ENCODE measurements around the gene NTM. TPM values are rescaled to one million over a fixed set of nuclear protein-coding genes. Genes with fewer than 3 reads are reported as not detected.

Gene NTM
- total RNA-seq, 1 donor from 2014 or later: 11.2 TPM

DNA sequence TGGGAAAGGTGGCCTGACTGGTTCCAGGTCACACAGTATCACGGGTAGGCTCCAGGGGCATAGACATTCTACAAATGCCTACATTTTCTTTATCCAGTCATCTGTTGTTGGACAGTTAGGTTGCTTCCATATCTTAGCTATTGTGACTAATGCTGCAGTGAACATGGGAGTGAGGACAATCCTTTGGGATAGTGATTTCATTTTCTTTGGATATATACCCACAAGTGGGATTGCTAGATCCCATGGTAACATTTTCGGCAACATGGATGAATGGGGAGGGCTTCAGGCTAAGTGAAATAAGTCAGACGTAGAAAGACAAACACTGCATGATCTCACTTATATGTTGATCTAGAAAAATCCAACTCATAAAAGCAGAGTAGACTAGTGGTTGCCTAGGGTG is 744.3 kb downstream of the NTM start:
- no peak for DNase-seq (ENCODE audit: low spot score)

DNA sequence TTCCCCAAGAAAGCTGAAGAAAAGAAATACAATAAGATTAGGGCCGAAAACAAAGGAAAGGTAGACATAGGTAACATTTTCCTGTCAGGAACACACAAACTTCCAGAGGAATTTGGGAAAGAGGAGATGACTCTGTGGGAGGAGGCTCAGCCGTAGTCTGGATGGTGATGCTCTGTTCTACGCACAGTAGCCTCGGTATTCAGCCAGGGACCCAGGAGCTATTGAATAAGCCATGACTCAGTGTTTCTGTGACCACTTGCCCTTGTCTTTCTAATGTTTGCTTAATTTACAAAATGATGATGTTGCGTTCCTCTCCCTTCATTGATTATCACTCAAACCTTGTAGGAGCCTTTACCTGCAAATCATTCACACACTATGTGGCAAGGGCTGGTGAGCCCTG is 745.0 kb downstream of the NTM start:
- no peak for DNase-seq (ENCODE audit: low spot score)

DNA sequence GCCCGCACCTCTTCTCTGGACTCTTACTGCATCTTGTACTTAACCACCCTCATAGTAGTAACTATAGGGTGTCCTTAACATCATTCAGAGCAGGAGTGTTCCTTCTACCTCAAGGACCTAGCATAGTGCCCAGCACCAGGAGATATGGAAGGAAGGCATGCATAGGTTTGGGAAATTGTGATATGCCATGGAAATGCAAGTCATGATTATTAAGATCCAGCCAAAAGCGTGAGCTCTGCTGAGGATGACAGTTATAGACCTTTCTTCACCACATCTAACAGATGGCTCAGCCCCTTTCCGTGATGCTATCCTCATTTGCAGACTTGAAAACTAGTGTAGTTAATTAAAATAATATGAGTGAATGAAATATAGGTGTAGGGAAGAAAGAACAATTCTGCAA is 746.1 kb downstream of the NTM start:
- no peak for DNase-seq (ENCODE audit: low spot score)

DNA sequence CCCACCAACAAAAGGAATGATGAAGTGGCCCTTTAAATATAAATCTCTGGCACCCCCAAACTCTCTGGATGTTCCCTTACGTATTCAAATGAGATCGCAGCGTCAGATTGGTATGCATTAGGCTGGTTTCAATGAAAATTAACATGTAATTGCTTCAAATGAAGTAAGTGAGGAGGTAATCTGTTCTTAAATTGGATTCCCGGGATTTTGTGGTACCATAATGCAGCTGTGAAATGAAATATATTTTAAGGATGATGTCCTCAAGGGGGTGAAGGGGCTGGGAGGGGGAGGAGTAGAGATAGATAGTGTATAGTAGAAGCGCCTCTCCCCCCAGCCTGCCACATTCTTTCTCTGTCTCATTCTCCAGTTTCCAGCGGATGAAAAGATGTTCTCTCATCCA is 748.2 kb downstream of the NTM start:
- DNase-seq (ENCODE audit: low spot score): no peak

DNA sequence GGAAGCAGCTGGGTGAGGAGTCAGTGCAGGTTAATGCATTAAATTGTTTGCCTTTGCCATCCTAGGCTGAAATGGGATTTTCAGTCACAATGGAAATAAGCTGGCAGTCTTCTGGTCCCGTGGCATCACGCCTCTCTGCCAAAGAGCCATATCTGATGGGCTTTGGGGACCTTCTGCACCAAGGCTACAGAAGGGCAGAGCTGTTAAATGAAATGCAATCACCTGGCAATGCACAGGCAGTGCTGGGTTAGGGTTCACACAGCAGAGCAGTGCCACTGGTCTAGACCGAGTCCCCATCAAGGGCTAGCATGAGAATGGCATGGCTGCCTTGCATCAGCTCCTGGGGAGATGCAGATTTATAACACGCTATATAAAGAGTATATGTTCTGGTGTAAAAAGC is 749.2 kb downstream of the NTM start:
- no peak for DNase-seq (ENCODE audit: low spot score)

DNA sequence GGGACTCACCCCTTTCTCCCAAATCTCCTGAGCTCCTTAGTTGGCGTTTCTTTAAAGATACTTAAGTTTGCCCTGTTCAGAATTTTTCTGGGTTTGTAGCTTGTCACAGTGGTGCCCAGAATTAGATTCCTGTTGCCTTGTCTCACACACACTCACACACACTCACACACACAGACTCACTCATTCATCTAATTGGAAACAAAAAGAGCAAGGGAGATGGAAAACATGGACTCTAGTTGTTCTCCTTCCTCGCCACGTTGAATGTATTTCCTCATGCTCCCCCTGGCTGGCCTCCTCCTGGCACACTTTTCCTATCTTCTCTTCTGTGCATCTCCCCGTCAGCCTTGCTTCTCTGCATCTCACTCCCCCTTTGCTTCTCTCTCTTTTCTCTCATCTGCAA is 752.3 kb downstream of the NTM start:
- DNase-seq (ENCODE audit: low spot score): no peak

DNA sequence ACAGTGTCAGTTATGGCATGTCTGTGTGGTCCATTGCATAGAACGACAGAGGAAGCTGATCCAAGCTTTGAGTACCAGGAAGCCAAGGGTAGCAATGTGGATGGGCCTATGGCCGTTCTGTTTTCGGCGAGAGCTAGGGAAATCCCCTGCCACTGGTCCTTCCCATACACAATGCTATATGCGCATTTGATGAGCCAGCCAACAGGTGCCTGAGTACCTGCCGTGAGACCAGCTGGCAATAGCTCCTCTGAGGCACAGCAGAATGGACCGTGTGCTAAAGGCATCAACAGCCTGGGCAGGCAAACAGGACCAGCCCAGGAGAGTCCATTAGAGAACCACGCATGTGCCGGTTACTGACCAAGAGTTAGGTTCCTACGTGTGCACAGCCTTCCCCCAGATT is 753.0 kb downstream of the NTM start:
- no peak for DNase-seq (ENCODE audit: low spot score)

DNA sequence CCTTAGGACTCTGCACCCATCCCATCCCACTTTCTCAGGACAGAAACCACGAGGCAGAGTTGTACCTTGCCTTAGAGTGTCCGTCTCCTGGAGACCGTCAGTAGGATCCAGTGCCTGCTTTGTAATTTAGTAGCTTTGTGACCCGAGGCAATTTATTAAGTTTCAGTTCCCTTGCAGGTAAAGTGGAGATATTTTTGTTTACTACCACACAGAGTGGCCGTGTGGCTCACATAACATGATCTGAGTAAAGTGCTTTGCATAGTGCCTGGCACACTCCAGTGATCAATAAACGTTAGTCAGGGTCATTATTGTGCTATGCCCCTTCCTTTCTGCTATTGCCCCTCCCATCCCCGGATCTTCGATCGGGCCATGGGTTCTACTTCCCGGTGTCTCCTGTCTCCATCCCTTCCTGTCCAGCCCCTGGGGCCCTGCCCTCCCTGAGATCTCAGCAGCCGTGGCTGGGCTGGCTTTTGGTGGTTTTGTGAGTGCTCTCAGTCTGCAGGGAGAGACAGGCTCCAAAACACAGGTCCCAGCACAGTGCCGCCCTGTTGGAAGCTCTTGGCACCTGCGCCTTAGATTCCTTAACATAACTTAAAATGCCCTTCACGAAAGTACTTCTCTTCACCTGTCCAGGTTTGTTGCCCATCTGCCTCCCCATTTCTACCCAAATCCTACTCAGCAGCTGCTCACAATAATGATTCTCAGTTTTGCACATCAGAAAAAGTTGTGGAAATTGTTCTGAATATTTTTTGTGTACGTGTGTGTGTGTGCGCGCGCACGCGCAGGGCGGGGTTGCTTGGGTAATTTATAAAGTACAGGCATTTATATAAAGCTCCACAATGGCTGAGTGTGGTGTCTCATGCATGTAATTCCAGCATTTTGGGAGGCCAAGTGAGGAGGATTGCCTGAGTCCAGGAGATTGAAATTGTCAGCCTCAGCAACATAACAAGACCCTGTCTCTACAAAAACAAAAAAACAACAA is 753.7 kb downstream of the NTM start:
- peak; percentile 75 for DNase-seq (ENCODE audit: low spot score)

DNA sequence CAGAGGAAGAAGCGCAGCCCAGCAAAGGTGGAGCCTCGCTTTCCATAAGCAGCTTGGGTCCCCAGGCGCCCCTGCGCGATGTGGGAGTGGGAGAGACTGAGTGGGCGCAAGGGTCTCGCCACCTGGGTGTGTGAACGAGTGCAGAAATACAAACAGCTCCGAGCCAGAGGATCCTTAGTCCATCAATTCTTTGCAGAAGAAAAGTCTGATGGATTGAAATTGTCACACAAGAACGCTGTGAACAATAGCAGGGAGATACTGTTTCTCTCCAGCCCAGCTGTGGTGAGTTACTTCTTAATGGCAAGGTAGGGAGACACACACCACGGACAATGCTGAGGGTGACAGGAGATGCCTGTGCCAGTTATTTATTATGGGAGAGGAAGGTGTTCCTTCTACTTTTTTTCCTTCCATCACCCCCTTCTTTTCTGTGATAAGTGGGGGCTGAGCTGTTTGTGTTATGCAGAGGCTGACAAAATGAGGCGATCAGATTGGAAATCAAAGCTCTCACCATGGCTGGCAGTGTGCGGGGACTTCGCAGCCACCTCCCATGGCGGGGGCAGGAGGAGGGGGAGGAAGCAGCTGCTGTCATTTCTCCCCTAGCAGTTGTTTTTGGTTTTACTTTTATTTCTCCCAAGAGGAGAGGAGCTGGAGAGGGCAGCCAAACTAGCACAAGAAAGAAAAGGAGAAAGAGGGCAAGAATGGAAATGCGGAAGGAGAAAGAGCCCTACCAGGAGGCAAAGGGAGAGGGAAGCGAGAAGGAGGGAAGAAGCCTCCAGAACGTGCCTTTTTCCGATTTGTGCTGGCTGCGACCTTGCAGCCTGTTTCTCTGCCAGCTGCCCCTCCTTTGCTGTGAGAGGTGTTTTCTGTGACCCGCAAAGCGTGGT is 755.8 kb downstream of the NTM start:
- DNase-seq (ENCODE audit: low spot score): no peak

DNA sequence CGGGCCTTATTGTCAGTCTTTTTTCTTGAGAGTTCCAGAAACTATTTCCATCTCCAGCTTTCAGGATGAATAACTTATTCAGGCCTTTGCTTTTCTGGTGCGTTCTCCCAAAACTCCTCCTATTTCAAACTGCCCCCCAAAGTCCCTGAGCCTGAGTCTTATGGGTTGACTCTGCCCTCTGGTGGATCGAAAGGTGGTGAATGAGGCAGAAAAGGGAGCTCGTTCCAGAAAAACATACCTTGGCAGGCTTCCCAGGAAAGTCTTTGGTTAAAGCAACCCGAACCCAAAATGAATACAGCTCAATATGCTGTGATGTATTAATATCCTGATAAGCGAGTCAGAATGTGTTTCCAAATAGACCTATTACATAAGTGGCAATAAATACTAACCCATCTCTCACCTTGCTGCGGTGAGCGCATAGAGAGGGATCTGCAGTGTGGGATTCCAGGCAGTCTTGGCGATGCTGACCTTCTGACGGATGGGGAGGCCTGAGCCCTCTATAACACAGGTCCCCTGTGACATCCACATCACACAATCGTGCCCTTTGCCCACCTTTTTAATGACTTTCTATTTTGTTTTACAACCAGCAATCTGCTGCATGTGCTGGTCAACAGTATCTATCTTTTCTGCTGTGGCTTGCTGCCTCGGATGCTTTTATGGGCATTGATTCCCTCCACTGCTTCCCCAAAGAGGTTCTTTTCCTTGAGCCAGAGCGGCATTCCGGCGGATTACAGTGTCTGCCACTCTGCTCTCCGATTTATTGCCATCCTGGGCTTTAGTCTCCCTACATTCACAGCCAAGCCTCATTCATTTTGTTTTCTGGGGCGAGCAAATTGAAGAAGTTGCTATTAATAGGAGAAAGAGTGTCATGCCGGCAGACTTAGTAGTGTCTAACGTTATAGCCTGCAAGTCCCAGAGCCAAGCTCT is 756.8 kb downstream of the NTM start:
- peak; percentile 86 for DNase-seq (ENCODE audit: low spot score)

DNA sequence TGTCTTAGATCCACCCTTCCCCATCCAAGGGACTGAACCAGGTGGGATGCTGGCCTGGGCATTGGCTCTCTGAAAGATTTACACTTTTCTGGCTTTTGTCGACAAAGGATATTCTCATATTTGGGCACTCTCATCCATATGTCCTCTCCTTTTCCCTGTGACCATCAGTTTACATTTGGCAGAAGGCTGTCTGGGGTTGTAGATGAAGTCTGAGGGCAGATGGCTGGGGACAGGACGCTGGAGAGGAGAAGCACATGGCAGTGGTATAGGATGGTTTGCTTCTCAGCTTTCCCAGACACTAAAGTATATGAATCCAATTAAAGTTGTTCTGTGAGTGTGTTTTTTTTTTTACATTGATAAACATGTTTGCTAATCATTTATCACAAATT is 757.5 kb downstream of the NTM start:
- no peak for DNase-seq (ENCODE audit: low spot score)

DNA sequence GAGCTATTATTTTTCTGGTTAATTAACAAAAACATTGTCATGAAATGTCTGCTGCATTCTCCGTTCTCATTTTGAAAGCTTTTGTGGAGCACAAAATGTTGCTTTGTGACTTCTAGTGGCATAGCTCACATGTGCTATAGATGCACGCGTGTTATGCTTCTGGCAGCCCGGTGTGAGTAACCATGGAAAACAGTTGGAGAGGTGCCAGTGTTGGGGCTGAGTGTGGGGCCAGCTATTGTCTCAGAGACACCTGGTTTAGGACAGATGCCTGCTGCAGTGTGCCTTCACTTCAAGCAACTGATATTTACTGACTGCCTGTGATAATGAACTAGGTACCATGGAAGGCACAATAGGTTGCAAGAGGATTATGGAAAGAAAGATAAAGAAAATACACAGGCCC is 760.6 kb downstream of the NTM start:
- DNase-seq (ENCODE audit: low spot score): no peak

DNA sequence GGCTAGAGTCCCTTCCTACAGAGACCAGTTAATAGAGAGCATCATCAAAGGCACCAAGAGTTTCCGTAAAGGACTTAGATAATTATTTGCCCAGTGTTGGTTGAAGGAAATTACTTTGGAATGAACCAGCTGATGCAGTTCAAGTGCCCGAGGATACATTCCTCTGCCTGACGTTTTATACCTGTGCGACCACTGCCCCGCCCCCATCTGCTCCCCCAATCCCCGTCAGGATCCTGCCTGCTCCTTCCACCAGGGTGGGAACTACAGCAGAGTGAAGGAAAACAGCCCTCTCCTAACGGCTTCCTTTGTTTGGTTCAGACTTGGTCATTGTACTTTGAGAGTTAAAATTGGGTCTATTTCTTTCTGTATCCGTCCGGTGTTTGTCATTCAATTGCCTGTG is 761.5 kb downstream of the NTM start:
- no peak for DNase-seq (ENCODE audit: low spot score)

DNA sequence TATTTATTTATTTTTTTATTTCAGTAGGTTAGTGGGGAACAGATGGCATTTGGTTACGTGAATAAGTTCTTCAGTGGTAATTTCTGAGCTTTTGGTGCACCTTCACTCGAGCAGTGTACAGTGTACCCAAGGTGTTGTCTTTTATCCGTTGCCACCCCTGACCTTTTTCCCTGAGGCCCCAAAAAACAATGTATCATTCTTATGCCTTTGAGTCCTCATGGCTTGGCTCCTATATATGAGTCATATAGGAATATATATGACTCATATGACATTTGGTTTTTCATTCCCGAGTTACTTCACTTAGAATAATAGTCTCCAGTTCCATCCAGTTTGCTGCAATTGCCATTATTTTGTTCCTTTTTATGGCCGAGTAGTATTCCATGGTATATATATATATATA is 763.9 kb downstream of the NTM start:
- DNase-seq (ENCODE audit: low spot score): no peak

DNA sequence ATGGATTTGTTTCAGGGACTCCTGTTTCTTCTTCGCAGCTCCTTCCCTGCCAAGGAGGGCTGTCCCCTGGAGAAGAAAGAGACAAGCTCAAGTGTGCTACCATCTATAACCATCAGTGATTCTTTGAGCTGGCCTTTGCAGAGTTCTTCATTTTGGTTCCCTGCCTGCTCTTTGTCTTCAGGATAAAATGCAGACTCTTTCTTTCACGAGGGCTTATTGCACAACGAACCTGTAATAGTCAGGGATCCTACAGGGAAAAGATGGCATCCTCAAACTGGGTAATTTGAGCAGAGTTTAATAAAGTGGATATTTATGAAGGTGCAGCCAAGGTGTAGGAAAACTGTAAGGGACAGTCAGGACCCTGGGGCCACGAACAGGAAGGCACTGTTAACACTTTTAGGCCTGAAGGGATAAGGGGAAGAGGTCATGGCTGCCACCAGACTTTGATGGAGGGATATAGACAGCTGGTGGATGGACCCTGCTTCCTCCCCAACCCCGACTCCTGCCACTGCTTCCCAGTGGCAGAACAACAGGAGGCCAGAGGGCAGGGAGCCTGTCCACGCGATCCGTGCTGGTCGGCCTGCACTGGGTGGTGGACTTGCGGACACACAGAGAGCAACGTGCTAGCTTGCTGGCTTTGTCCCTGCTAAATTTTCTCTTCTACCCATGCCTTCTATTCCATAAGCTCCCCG is 767.0 kb downstream of the NTM start:
- DNase-seq (ENCODE audit: low spot score): no peak

DNA sequence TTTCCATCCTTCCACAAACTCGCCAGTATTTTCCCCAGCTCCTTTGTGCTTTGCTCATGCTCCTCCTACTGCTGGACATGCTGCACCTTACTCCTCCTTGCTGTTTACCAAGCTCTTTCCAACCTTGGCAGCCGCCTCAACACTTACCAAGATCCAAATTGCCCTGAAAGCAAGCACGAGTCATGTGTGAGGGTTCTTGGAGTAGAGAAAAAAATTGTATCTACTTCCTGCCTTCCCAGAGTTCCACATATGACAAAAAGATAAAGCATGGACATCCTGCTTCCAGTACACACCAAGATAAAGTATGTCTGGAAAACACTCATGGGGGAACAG is 767.5 kb downstream of the NTM start:
- peak; percentile 27 for DNase-seq (ENCODE audit: low spot score)

DNA sequence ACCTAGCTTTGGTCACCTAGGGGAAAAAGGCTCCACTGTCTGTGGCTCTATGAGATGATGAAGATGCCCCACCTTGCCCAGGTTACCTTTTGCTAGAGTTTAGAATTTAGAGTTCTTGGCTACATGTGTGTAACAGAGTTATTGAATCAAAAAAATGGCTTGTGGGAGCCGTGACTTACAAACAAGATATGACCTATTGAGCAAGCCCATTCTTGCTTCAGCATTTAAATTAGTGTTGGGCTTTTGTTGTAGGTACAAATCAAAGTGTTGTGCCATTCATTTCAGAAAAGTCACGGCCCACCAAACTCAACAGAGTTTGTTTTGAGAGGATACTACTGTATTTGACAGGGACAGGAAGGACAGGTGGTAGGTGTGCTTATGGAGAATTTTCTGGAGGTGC is 768.8 kb downstream of the NTM start:
- no peak for DNase-seq (ENCODE audit: low spot score)

DNA sequence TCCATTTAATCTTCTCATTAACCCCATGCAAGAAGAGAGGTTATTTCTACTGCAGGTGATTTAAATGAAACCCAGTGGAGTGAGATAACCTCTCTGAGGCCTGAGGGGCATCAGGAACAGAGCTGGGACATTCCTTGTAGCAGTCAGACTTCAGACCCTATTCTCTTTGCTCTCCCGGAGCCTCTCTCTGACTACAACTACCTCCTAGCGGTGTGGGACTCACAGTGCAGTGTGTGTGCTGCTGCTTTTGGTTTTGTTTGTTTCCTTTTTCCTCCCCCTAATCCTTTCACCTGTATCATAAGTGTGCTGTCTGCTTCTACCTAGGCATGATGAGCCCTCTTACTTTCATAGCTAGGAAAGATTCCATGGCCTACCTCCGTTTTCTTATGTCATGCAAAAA is 769.6 kb downstream of the NTM start:
- no peak for DNase-seq (ENCODE audit: low spot score)

DNA sequence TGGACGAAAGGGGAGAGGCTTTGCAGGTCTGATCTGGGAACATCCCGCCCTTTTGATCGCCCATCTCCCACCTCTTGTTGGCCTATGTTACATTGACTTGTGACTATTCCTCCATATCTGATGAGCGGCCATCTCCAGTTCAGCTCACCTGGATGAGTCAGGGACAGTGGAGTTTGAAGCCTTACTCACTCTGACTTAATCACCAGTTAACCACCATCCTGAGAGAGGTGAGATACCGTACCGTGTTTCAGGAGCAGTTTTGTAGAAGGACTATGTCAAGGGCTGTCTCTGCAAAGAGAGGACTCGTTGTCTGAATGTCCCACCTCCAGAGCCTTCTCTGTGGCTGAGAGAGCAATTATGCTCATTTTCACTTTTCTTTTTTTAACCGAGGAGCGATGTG is 771.7 kb downstream of the NTM start:
- DNase-seq (ENCODE audit: low spot score): no peak

DNA sequence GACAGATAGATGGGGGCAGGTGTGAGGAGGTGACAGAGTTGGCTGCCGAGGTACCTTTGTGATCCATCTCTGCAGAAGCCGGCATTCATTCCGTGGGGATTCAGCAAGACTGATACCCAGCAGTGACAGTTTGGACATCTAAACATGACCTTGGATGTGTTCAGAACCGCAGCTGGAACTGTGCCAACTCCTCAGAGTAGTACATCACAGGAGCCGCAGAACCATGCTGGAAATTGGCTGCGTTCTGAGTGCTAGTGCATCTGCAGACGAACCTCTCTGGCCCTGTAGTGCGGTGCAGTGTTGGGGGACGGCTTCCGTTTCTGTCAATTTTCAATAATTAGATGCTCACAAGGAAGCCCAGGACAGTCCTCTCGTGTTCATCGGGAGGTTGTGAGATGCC is 772.1 kb downstream of the NTM start:
- no peak for DNase-seq (ENCODE audit: low spot score)

DNA sequence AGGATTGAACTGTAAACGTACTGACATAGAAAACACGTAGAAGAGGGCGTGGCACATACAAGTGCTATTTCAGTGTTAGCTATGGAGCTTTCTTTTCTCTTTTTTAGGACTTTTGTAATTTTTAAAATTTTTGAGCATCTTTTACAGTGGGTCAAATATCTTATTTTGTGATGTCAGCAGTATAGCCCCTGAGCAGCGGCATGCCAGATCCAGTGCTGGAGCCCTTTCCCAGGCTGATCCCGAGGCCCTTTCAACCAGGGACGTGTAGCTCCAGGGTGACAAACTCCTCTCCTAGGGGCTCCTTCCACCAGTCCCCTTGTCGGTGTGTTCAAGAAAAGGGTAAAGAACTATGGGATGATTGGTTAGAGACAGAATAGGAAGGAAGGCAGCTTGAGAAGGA is 777.0 kb downstream of the NTM start:
- DNase-seq (ENCODE audit: low spot score): no peak
